Measurements from ENCODE around the gene RHBDD1.

RHBDD1 gene

GRCh38 chr2:226891780-226892590, 56.1 kb downstream of the RHBDD1 start:
- no peak overlapping the region for H3K4me3 ChIP-seq (ENCODE audit: low read depth, low read length)
- DNase-seq (ENCODE audit: low read depth): no peak
- TF ChIP-seq, protein P1, sequence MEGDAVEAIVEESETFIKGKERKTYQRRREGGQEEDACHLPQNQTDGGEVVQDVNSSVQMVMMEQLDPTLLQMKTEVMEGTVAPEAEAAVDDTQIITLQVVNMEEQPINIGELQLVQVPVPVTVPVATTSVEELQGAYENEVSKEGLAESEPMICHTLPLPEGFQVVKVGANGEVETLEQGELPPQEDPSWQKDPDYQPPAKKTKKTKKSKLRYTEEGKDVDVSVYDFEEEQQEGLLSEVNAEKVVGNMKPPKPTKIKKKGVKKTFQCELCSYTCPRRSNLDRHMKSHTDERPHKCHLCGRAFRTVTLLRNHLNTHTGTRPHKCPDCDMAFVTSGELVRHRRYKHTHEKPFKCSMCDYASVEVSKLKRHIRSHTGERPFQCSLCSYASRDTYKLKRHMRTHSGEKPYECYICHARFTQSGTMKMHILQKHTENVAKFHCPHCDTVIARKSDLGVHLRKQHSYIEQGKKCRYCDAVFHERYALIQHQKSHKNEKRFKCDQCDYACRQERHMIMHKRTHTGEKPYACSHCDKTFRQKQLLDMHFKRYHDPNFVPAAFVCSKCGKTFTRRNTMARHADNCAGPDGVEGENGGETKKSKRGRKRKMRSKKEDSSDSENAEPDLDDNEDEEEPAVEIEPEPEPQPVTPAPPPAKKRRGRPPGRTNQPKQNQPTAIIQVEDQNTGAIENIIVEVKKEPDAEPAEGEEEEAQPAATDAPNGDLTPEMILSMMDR (IDR thresholded peaks at IDR 0.05; ENCODE audit: control insufficient read depth, extremely low read depth, insufficient read depth): no peak

DNA sequence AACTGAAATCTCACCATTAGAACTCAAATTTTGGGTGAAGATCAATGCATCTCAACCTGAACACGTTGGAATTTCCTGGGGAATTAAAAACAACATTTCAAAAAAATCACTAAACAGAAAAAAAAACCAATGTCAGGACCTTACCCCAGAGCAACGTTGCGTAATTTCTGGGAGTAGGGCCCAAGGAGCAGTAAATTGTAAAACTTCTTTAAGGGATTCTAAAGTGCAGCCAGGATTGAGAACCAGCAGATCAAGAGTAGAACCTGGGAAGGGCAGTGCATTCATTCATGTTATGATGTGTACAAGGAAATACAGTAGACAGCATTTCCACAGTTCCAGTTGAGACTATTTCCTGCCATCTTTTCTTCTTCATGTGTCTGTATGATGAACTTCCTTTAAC, 56.9 kb downstream of the RHBDD1 start:
- DNase-seq (ENCODE audit: low read depth): no peak
- TF ChIP-seq, protein P1 (IDR thresholded peaks at IDR 0.05; ENCODE audit: control insufficient read depth, extremely low read depth, insufficient read depth): no peak
- H3K4me3 ChIP-seq (ENCODE audit: low read depth, low read length): no peak overlapping the region

DNA sequence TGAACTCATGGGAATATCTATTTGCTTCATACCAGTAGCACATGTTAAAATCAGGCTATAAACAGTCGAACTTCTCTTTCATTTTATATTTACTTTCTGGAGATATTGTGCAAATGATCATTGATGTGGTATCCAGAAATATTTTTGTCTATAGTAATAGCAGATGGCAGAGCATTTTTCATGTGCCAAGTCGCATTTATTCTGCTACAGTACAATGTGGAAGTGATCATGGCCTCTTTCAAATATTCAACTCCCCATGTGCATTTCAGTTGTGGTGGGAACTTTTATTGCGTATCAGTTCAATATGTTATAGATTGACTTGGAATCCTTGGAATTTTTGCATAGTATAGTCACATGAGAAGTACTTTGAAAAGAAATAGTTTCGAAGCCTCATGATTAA, 57.4 kb downstream of the RHBDD1 start:
- DNase-seq (ENCODE audit: low read depth): no peak
- H3K4me3 ChIP-seq (ENCODE audit: low read depth, low read length): no peak overlapping the region
- TF ChIP-seq, protein P1 (IDR thresholded peaks at IDR 0.05; ENCODE audit: control insufficient read depth, extremely low read depth, insufficient read depth): no peak

DNA sequence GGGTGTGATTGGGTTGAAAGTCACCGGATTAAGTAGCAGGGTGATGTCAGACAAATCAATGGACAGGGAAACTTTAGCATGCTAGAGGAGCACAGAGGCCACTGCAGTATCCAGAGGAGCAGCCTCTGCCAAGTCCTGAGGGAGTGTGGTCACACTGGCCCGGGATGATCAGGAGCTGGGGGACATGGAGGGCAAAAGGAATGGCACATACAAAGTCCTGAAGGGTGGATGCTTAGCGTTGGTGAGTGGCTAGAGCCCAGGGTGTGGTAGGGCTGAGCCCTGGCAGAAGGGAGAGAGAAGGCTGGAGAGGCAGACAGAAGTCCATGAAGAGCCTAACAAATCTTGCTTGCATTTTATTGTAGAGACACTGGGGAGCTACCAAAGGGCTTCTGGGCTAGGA, 58.9 kb downstream of the RHBDD1 start:
- no peak for DNase-seq (ENCODE audit: low read depth)
- no peak overlapping the region for H3K4me3 ChIP-seq (ENCODE audit: low read depth, low read length)
- TF ChIP-seq, protein P1 (IDR thresholded peaks at IDR 0.05; ENCODE audit: control insufficient read depth, extremely low read depth, insufficient read depth): no peak

- no peak for DNase-seq (ENCODE audit: low read depth)
- TF ChIP-seq, protein P1 (IDR thresholded peaks at IDR 0.05; ENCODE audit: control insufficient read depth, extremely low read depth, insufficient read depth): no peak
Observed at GRCh38 chr2:226895579-226895978, 59.7 kb downstream of the RHBDD1 start.

GRCh38 chr2:226898121-226898520, 62.3 kb downstream of the RHBDD1 start:
- DNase-seq (ENCODE audit: low read depth): no peak
- TF ChIP-seq, protein P1 (IDR thresholded peaks at IDR 0.05; ENCODE audit: control insufficient read depth, extremely low read depth, insufficient read depth): no peak
- H3K4me3 ChIP-seq (ENCODE audit: low read depth, low read length): no peak overlapping the region

More at GRCh38 chr2:226895579-226895978, 59.7 kb downstream of the RHBDD1 start:
- no peak overlapping the region for H3K4me3 ChIP-seq (ENCODE audit: low read depth, low read length)

GRCh38 chr2:226898897-226899296, 63.0 kb downstream of the RHBDD1 start:
- TF ChIP-seq, protein P1 (IDR thresholded peaks at IDR 0.05; ENCODE audit: control insufficient read depth, extremely low read depth, insufficient read depth): no peak
- no peak for DNase-seq (ENCODE audit: low read depth)
- H3K4me3 ChIP-seq (ENCODE audit: low read depth, low read length): no peak overlapping the region

Measured in LNCaP clone FGC (cell line).